Thoracic aorta (tissue), 2 donors: ENCODE results near the gene STYX. TPM values are rescaled to one million over a fixed set of nuclear protein-coding genes. Genes with fewer than 3 reads are reported as not detected.

Source experiments
- ATAC-seq: fragments of 150-250 bp; one replicate; pipeline ENCODE4 v1.8.0; 2017; ENCODE audit warnings: low read depth; ENCODE audit not compliant: insufficient number of reproducible peaks, low FRiP score
- DNase-seq: peaks from one replicate; pipeline ENCODE4 v3.0.0-alpha.2; 2020; ENCODE audit warnings: low spot score
- H3K27ac ChIP-seq, 2 donors: fragments of 200-600 bp; sonication (generic); 1 replicate in 1 of 2; 2 replicates in 1 of 2; pipeline ENCODE4 v1.5.1; 2016; ENCODE audit warnings: mild to moderate bottlenecking in 2 of 2, moderate library complexity in 2 of 2
- H3K27me3 ChIP-seq: fragments of 200-600 bp; sonication (generic); replicated peaks from 2 replicates; pipeline ENCODE4 v1.6.0; 2016; ENCODE audit warnings: mild to moderate bottlenecking; ENCODE audit not compliant: insufficient read depth
- H3K36me3 ChIP-seq: fragments of 200-600 bp; sonication (generic); one replicate; pipeline ENCODE4 v1.5.1; 2016
- H3K4me1 ChIP-seq, 2 donors: fragments of 200-600 bp; sonication (generic); 1 replicate in 1 of 2; 2 replicates in 1 of 2; pipeline versions ENCODE4 v1.5.1 to v1.6.0; 2016; ENCODE audit warnings: low read depth in 2 of 2, mild to moderate bottlenecking in 1 of 2; ENCODE audit not compliant: control insufficient read depth in 1 of 2
- H3K4me3 ChIP-seq: fragments of 200-600 bp; sonication (generic); 2 replicates; pipeline ENCODE4 v1.5.1; 2016; ENCODE audit warnings: mild to moderate bottlenecking
- H3K9me3 ChIP-seq: fragments of 200-600 bp; sonication (generic); 2 replicates; pipeline ENCODE4 v1.5.1; 2016
- CTCF ChIP-seq: fragments of 200-600 bp; sonication (generic); IDR thresholded peaks from one replicate; pipeline ENCODE4 v1.5.1; 2019; ENCODE audit warnings: antibody characterized with exemption
- total RNA-seq, 2 donors: library from RNA; depleted of rRNA; stranded (reverse); fragments of >200 nt; gene quantifications; one replicate each; pipeline versions ENCODE4 v1.1.0 to v1.2.3, GENCODE V29; 2016

STYX gene
- total RNA-seq, 2 donors from 2014 or later = 14.1 to 19.3 TPM

DNA sequence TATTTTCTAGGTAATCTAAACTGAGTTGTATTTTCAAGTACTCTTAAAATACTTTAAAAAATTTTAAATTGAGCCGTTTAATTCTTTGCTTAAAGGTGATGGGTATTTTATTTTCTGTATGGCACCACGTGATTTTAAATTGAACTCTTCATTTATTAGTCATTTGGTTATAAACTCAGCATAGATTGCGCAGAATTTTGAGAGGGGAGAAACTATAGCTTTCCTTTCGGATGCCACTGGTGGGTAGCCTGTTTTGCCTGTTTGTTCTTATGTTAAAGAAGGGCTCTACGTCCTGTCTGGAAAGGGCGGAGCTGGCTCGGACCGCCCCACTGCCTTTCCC, 411 bp upstream of the STYX start:
- TF ChIP-seq CTCF = no peak
- Histone ChIP-seq H3K4me1 (peaks cover 9 to 11% of the 10 kb centered on the region in 2 donors), H3K27ac (peak overlapping the region; percentile 44 to 67), H3K4me3 (peak overlapping the region; percentile 73), H3K9me3 (no peaks in the 10 kb centered on the region), H3K36me3 (peaks cover 9% of the 10 kb centered on the region), H3K27me3 (no peaks in the 10 kb centered on the region)
- ATAC-seq (peak; percentile 52), DNase-seq (no peak)

- DNase-seq (no peak), ATAC-seq (peak; percentile 9)
- Histone ChIP-seq H3K36me3 (no peaks in the 10 kb centered on the region), H3K27ac (peak overlapping the region; percentile 67 to 76), H3K9me3 (no peaks in the 10 kb centered on the region), H3K4me1 (peaks cover 9 to 11% of the 10 kb centered on the region in 2 donors), H3K27me3 (no peaks in the 10 kb centered on the region), H3K4me3 (peak overlapping the region; percentile 73)
- TF ChIP-seq CTCF = no peak
These were observed 744 bp downstream of the STYX start for GRCh38 chr14:52730709-52731111.

DNA sequence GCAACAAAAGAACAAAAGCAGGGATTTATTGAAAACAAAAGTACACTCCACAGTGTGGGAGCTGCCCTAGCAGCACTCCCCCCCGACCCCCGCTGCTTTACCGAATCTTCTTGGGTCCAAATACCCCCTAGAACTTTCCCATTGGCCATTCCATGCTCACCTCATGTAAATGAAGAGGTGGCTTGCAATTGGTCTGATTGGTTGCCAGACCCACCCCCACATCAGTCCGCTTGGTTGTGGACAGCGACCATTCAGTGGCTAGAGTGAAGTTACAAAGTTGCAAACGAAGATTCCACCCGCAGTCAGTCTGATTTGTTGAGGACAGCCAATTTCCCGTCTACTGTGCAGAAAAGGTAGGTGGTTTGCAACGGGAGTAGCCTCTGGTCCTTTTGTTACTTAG, 3.9 kb downstream of the STYX start:
- Histone ChIP-seq H3K27ac (no peak overlapping the region), H3K36me3 (no peaks in the 10 kb centered on the region), H3K27me3 (no peaks in the 10 kb centered on the region), H3K9me3 (no peaks in the 10 kb centered on the region), H3K4me3 (no peak overlapping the region), H3K4me1 (peaks cover 9 to 11% of the 10 kb centered on the region in 2 donors)
- TF ChIP-seq CTCF = no peak
- DNase-seq = no peak
- ATAC-seq = no peak

DNA sequence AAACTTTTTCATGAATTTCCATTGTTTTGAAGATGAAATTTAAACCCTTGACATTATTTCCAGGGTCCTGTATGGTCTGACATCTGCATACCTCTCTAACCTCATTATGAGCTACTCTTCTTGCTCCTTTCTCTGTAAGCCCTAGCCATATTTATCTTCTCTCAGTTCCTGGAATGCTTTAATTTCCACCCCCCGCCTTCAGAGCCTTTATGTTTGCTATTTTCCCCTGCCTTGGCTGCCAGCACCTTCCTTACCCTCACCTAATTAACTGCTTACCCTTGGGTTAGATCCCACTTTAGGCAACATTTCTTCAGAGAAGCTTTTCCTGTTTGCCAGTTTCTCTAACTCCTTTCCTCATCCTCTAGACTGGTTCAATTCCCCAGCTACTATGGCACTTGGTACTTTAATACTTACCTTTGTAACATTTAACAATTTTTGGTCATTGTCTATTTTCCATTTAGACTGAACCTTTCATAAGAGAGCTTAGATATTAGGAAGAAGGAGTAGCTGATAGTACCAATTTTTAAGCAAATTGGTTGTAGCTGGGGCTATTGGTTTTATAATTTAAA, 6.0 kb downstream of the STYX start:
- Histone ChIP-seq H3K27ac (no peak overlapping the region), H3K4me1 (peaks cover 7 to 8% of the 10 kb centered on the region in 2 donors), H3K4me3 (no peak overlapping the region), H3K27me3 (no peaks in the 10 kb centered on the region), H3K9me3 (no peaks in the 10 kb centered on the region), H3K36me3 (no peaks in the 10 kb centered on the region)
- ATAC-seq (no peak), DNase-seq (no peak)
- TF ChIP-seq CTCF = no peak

GRCh38 chr14:52738409-52738808, 8.4 kb downstream of the STYX start:
- H3K27ac ChIP-seq = no peak overlapping the region
- peaks cover 0 to 18% of the 10 kb centered on the region in 2 donors for H3K4me1 ChIP-seq
- H3K9me3 ChIP-seq = no peaks in the 10 kb centered on the region
- no peak overlapping the region for H3K4me3 ChIP-seq
- ATAC-seq = no peak
- TF ChIP-seq CTCF = no peak
- DNase-seq = no peak
- H3K36me3 ChIP-seq = no peaks in the 10 kb centered on the region
- no peaks in the 10 kb centered on the region for H3K27me3 ChIP-seq
